ENCODE measurements around the gene LHPP.

GRCh38 chr10:124449170-124450011 is 12.2 kb upstream of the LHPP start:
- TF ChIP-seq, protein P1, sequence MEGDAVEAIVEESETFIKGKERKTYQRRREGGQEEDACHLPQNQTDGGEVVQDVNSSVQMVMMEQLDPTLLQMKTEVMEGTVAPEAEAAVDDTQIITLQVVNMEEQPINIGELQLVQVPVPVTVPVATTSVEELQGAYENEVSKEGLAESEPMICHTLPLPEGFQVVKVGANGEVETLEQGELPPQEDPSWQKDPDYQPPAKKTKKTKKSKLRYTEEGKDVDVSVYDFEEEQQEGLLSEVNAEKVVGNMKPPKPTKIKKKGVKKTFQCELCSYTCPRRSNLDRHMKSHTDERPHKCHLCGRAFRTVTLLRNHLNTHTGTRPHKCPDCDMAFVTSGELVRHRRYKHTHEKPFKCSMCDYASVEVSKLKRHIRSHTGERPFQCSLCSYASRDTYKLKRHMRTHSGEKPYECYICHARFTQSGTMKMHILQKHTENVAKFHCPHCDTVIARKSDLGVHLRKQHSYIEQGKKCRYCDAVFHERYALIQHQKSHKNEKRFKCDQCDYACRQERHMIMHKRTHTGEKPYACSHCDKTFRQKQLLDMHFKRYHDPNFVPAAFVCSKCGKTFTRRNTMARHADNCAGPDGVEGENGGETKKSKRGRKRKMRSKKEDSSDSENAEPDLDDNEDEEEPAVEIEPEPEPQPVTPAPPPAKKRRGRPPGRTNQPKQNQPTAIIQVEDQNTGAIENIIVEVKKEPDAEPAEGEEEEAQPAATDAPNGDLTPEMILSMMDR (IDR thresholded peaks at IDR 0.05; ENCODE audit: low read length): no peak
- TF ChIP-seq EZH2 (IDR thresholded peaks at IDR 0.05; ENCODE audit: borderline replicate concordance, low read length): no peak
